Tibial nerve (tissue), 4 donors: ENCODE data around the gene NUP214.

Experiments
- EP300 ChIP-seq, 2 donors: sonication (generic); formaldehyde crosslinking; IDR thresholded peaks; one replicate each; pipeline ENCODE4 v1.6.1; 2017; ENCODE audit warnings: antibody characterized with exemption in 2 of 2, mild to moderate bottlenecking in 1 of 2
- POLR2A ChIP-seq, 2 donors: fragments of 450-650 bp; IDR thresholded peaks; one replicate each; pipeline ENCODE4 v1.6.1; 2017; ENCODE audit warnings: antibody characterized with exemption in 2 of 2, mild to moderate bottlenecking in 2 of 2, moderate library complexity in 2 of 2
- TF ChIP-seq, protein P1 (sequence below), 5 experiments: fragments of 200-600 bp in 3 of 5; fragments of 450-650 bp in 2 of 5; sonication (generic) in 3 of 5; IDR thresholded peaks; one replicate each; pipeline ENCODE4 v1.5.1; 2016 to 2019; ENCODE audit warnings: antibody characterized with exemption in 5 of 5, mild to moderate bottlenecking in 3 of 5, moderate library complexity in 2 of 5

DNA sequence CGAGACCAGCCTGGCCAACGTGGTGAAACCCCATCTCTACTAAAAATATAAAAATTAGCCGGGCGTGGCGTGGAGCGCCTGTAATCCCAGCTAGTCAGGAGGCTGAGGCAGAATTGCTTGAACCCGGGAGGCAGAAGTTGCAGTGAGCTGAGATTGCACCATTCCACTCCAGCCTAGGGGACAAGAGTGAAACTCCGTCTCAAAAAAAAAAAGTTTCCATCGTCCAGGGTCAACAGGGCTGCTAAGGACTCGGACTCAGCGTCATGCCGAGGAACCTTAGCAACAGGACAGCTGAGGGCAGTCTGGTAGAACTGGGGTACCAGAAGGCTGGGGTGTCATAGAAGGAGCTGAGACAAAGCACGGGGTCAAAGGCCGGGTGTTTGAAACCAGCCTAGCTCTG, 129.2 kb downstream of the NUP214 start:
- TF ChIP-seq POLR2A (IDR thresholded peaks at IDR 0.05) = no peak
- TF ChIP-seq, protein P1, sequence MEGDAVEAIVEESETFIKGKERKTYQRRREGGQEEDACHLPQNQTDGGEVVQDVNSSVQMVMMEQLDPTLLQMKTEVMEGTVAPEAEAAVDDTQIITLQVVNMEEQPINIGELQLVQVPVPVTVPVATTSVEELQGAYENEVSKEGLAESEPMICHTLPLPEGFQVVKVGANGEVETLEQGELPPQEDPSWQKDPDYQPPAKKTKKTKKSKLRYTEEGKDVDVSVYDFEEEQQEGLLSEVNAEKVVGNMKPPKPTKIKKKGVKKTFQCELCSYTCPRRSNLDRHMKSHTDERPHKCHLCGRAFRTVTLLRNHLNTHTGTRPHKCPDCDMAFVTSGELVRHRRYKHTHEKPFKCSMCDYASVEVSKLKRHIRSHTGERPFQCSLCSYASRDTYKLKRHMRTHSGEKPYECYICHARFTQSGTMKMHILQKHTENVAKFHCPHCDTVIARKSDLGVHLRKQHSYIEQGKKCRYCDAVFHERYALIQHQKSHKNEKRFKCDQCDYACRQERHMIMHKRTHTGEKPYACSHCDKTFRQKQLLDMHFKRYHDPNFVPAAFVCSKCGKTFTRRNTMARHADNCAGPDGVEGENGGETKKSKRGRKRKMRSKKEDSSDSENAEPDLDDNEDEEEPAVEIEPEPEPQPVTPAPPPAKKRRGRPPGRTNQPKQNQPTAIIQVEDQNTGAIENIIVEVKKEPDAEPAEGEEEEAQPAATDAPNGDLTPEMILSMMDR (IDR thresholded peaks at IDR 0.05) = no peak
- TF ChIP-seq EP300 (IDR thresholded peaks at IDR 0.05) = no peak
